OCI-LY3 (cell line): Measurements from ENCODE around the gene COL6A3.

Source experiments
- H2AFZ ChIP-seq: fragments of 200-600, 300-600 bp; shearing (Covaris generic); 2 replicates; pipeline ENCODE4 v1.6.0; 2014; ENCODE audit warnings: antibody characterized with exemption, low read depth, low read length
- H3K27ac ChIP-seq: fragments of 200-600, 300-600 bp; sonication (generic); 2 replicates; pipeline ENCODE4 v1.5.1; 2014; ENCODE audit warnings: mild to moderate bottlenecking, low read length, moderate library complexity, mixed read lengths
- H3K27me3 ChIP-seq: fragments of 200-600, 300-600 bp; sonication (generic); 2 replicates; pipeline ENCODE4 v1.6.1; 2014; ENCODE audit warnings: low read depth, low read length, mixed read lengths
- H3K36me3 ChIP-seq: fragments of 200-600, 300-600 bp; sonication (generic); replicated peaks from 2 replicates; pipeline ENCODE3; 2014; ENCODE audit warnings: low read depth, low read length, mixed read lengths
- H3K4me1 ChIP-seq: fragments of 300-600, 200-600 bp; sonication (generic); 2 replicates; pipeline ENCODE4 v1.6.1; 2014; ENCODE audit warnings: low read length, mixed read lengths
- H3K4me2 ChIP-seq: fragments of 200-600, 300-600 bp; sonication (generic); 2 replicates; pipeline ENCODE4 v1.6.1; 2014; ENCODE audit warnings: low read length, mixed read lengths
- H3K4me3 ChIP-seq: fragments of 300-600, 200-600 bp; sonication (generic); 2 replicates; pipeline ENCODE4 v1.5.1; 2014; ENCODE audit warnings: antibody characterized with exemption, mild to moderate bottlenecking, low read length, moderate library complexity
- H3K79me2 ChIP-seq: fragments of 300-600, 200-600 bp; shearing (Covaris generic); 2 replicates; pipeline ENCODE4 v1.6.1; 2014; ENCODE audit warnings: mild to moderate bottlenecking, low read length, mixed read lengths
- H3K9ac ChIP-seq: fragments of 300-600, 200-600 bp; shearing (Covaris generic); 2 replicates; pipeline ENCODE4 v1.6.0; 2014; ENCODE audit warnings: mild to moderate bottlenecking, low read length, moderate library complexity
- H3K9me3 ChIP-seq: fragments of 200-600, 300-600 bp; shearing (Covaris generic); 2 replicates; pipeline ENCODE4 v1.6.1; 2014; ENCODE audit warnings: low read length, mixed read lengths; ENCODE audit not compliant: insufficient read depth
- H4K20me1 ChIP-seq: fragments of 200-600, 300-600 bp; sonication (generic); 2 replicates; pipeline ENCODE4 v1.6.1; 2016; ENCODE audit warnings: low read length, mixed read lengths; ENCODE audit not compliant: insufficient read depth
- EZH2phosphoT487 ChIP-seq: fragments of 200-600 bp; shearing (Covaris generic); IDR thresholded peaks from 2 replicates; pipeline ENCODE4 v1.6.1; 2018; ENCODE audit warnings: antibody characterized with exemption, mixed run types, low read depth
- TF ChIP-seq, protein P1 (sequence below): fragments of 200-600, 300-600 bp; sonication (generic); IDR thresholded peaks from 2 replicates; pipeline ENCODE4 v1.5.1; 2014; ENCODE audit warnings: antibody characterized with exemption, low read length, low read depth

Gene COL6A3

DNA sequence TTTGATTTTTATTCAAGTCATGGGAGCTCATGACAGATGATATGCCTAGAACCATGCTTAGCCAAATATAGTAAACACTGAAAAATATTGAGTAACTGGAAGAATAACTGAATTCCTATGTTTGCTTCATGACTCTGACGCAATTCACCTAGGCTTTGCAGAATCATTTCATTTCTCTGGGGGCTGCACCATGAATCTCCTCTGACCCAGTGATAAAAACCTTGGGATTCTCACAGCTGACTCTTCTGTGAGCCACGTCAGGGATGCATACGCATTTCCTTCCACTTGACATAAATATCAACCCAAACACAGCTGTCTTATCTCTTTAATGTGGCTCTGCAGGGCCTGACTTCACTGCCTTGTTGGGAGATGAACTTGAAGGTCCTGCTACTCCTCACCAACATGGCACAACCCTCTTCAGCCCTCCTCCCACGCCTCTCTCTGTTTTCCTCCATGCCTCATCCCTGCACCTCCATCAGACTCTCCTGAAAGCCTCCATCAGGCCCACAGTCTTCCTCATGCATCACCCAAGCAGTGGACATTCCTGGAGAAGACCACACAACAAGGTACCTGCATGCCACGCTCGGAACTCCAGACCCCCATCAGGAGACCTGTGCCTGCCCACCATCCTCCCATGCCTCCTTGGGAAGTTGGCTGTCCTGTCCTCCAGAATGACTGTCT, 29.8 kb downstream of the COL6A3 start:
- Histone ChIP-seq H3K36me3 (no peaks in the 10 kb centered on the region), H3K9me3 (no peaks in the 10 kb centered on the region), H3K79me2 (no peaks in the 10 kb centered on the region), H3K4me3 (no peak overlapping the region), H4K20me1 (no peaks in the 10 kb centered on the region), H3K4me2 (no peak overlapping the region), H2AFZ (no peak overlapping the region), H3K9ac (no peak overlapping the region), H3K27ac (no peak overlapping the region), H3K27me3 (peaks cover 8% of the 10 kb centered on the region; the same call in 1 of the 2 replicates), H3K4me1 (no peaks in the 10 kb centered on the region)
- no peak for TF ChIP-seq EZH2phosphoT487
- TF ChIP-seq, protein P1, sequence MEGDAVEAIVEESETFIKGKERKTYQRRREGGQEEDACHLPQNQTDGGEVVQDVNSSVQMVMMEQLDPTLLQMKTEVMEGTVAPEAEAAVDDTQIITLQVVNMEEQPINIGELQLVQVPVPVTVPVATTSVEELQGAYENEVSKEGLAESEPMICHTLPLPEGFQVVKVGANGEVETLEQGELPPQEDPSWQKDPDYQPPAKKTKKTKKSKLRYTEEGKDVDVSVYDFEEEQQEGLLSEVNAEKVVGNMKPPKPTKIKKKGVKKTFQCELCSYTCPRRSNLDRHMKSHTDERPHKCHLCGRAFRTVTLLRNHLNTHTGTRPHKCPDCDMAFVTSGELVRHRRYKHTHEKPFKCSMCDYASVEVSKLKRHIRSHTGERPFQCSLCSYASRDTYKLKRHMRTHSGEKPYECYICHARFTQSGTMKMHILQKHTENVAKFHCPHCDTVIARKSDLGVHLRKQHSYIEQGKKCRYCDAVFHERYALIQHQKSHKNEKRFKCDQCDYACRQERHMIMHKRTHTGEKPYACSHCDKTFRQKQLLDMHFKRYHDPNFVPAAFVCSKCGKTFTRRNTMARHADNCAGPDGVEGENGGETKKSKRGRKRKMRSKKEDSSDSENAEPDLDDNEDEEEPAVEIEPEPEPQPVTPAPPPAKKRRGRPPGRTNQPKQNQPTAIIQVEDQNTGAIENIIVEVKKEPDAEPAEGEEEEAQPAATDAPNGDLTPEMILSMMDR, result no peak

DNA sequence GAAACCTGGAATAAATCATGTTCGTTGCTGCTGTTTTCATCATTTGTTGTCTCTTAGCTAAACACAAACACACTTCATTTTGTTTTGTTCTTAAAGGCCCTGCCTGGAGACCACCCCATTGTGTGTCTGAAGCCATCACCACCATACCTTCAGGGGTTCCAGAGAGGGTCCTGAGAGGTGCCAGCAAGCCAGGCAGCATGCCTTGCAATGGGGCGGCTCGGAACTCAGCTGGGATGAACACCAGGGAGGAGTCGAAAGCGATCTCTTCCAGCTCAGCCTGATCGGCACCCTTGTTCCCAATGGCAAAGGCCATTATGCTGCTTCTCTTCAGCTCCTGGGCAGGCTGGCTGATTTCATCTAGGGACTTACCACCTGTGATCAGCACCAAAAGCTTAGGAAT, 33.2 kb downstream of the COL6A3 start:
- no peak overlapping the region for H2AFZ ChIP-seq
- H3K79me2 ChIP-seq, result no peaks in the 10 kb centered on the region
- H3K9me3 ChIP-seq, result no peaks in the 10 kb centered on the region
- H3K27ac ChIP-seq, result no peak overlapping the region
- no peaks in the 10 kb centered on the region for H3K4me1 ChIP-seq
- H3K9ac ChIP-seq, result no peak overlapping the region
- TF ChIP-seq EZH2phosphoT487, result no peak
- TF ChIP-seq, protein P1, result no peak
- no peak overlapping the region for H3K4me3 ChIP-seq
- no peak overlapping the region for H3K4me2 ChIP-seq
- H3K27me3 ChIP-seq, result peaks cover 8% of the 10 kb centered on the region; the same call in 1 of the 2 replicates
- no peaks in the 10 kb centered on the region for H4K20me1 ChIP-seq
- no peaks in the 10 kb centered on the region for H3K36me3 ChIP-seq

DNA sequence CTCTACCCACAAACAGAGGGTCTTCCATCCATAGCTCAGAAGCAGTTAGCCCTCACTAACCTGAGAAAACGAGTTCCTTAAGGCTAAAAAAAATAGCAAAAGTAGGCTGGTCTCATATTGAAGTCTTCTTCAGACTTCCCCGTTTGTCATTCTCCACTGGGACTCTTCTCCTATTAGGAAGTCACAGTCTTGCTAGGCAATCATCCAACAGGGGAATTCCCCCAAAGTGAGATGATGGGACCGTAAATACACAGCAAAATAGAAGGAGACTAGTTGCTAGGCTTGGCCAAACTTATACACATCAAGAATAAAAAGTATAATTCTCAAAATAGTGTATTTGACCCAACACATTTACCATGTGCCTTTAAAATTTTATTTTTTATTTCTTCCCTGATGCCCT, 34.3 kb downstream of the COL6A3 start:
- Histone ChIP-seq H3K9ac (no peak overlapping the region), H3K36me3 (no peaks in the 10 kb centered on the region), H2AFZ (no peak overlapping the region), H3K27ac (no peak overlapping the region), H3K4me3 (no peak overlapping the region), H3K27me3 (peaks cover 8% of the 10 kb centered on the region; the same call in 1 of the 2 replicates), H3K4me1 (no peaks in the 10 kb centered on the region), H3K9me3 (no peaks in the 10 kb centered on the region), H4K20me1 (no peaks in the 10 kb centered on the region), H3K79me2 (no peaks in the 10 kb centered on the region), H3K4me2 (no peak overlapping the region)
- TF ChIP-seq, protein P1, result no peak
- TF ChIP-seq EZH2phosphoT487, result no peak

DNA sequence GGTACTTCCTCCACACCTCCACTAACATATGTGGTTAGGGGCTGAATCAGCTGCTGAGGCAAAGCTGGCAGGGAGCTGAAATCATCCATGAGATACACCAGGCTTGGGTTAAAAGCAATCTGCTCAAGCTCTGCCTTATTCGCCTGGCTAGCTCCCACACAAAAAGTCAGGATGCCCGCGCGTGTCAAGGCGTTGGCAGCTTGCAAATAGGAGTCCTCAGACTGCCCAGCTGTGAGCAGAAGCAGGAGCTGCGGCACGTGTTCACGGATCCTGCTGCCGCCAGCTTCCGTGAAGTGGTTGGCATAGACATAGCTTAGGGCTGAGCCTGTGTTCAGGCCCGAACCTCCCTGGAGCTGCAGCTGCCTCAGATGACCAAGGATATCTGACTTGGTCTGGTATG, 35.3 kb downstream of the COL6A3 start:
- H3K27me3 ChIP-seq, result peaks cover 8% of the 10 kb centered on the region; the same call in 1 of the 2 replicates
- no peaks in the 10 kb centered on the region for H4K20me1 ChIP-seq
- H3K9me3 ChIP-seq, result no peaks in the 10 kb centered on the region
- H3K36me3 ChIP-seq, result no peaks in the 10 kb centered on the region
- TF ChIP-seq EZH2phosphoT487, result no peak
- TF ChIP-seq, protein P1, result no peak
- no peaks in the 10 kb centered on the region for H3K79me2 ChIP-seq
- H2AFZ ChIP-seq, result no peak overlapping the region
- H3K4me1 ChIP-seq, result no peaks in the 10 kb centered on the region
- H3K4me3 ChIP-seq, result no peak overlapping the region
- H3K9ac ChIP-seq, result no peak overlapping the region
- H3K4me2 ChIP-seq, result no peak overlapping the region
- H3K27ac ChIP-seq, result no peak overlapping the region
